ENCODE measurements around the gene BMF. TPM values are rescaled to one million over a fixed set of nuclear protein-coding genes. Genes with fewer than 3 reads are reported as not detected.

Gene BMF
- polyA plus RNA-seq, 3 donors = 5.6 to 59.6 (median 6.5) TPM

DNA sequence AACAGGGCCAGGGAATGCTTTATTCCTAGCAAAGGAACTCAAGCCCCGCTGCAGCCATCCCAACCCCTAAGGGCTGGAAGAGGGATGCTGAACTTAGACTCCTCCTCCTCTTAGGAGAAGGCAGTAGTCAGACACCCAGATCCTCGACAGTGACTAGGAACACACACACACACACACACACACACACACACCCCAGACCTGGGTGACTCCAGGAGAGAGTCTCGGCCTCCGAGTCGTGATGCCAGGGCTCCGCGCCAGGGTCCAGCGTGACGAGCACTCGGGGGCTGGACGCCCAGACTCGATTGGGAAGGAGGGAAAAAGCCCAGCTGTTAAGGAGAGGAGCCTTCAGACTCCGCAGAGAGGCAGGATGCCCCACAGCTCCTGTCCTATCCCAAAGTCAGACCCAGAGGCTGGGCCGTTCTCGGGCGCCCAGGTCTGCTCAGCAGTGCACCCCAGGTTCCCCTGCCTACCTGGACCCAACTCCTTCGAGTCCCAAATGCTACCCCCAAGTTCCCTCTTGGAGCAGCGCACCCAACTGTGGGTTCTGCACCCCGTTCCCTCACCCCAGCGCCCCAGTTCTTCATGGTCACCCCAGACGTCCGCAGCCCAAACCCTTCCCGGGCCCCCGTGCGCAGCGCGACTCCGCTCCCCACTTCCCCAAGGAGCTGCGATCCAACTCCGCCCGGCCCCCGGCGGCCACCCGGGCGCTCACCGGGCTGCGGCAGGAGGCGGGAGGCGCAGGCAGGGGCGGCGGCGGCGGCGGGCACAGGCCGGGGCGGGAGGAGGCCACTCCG lies 421 bp downstream of the BMF start:
- TF ChIP-seq, protein P1, sequence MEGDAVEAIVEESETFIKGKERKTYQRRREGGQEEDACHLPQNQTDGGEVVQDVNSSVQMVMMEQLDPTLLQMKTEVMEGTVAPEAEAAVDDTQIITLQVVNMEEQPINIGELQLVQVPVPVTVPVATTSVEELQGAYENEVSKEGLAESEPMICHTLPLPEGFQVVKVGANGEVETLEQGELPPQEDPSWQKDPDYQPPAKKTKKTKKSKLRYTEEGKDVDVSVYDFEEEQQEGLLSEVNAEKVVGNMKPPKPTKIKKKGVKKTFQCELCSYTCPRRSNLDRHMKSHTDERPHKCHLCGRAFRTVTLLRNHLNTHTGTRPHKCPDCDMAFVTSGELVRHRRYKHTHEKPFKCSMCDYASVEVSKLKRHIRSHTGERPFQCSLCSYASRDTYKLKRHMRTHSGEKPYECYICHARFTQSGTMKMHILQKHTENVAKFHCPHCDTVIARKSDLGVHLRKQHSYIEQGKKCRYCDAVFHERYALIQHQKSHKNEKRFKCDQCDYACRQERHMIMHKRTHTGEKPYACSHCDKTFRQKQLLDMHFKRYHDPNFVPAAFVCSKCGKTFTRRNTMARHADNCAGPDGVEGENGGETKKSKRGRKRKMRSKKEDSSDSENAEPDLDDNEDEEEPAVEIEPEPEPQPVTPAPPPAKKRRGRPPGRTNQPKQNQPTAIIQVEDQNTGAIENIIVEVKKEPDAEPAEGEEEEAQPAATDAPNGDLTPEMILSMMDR (IDR thresholded peaks at IDR 0.05) = no peak
- no peaks in the 10 kb centered on the region for H3K9me3 ChIP-seq (replicated peaks in 1 of 2; ENCODE audit: control insufficient read depth in 1 of 2, insufficient read depth in 1 of 2, low read length in 2 of 2)
- peak overlapping the region; percentile 94 for H3K9ac ChIP-seq (ENCODE audit: insufficient read depth, low read length, poor library complexity, severe bottlenecking)
- Mint-ChIP-seq H3K4me3 (peak overlapping the region; percentile 89 to 95), H3K27ac (peak overlapping the region; percentile 94 to 99 (median 97)), H3K4me1 (peaks cover 51% of the 10 kb centered on the region), H3K9me3 (no peaks in the 10 kb centered on the region), H3K36me3 (peaks cover 21 to 25% of the 10 kb centered on the region in 2 donors), H3K27me3 (ENCODE audit: low read depth in 3 of 3) (peaks cover 0 to 3% (median 1%) of the 10 kb centered on the region in 3 donors)
- peaks cover 16% of the 10 kb centered on the region for H4K20me1 ChIP-seq (ENCODE audit: insufficient read depth, low read length)
- H3K4me1 ChIP-seq (ENCODE audit: control insufficient read depth in 1 of 2, insufficient read depth in 2 of 2, low read length in 2 of 2) = peaks cover 50 to 59% of the 10 kb centered on the region in 2 donors
- under 1% methylated on average over 46 of the region's 47 CpGs for WGBS (ENCODE audit: insufficient coverage)
- DNase-seq = peak in 1 of 3 donors; percentile 31
- peak overlapping the region; percentile 95 to 97 for H3K27ac ChIP-seq (ENCODE audit: low read depth in 1 of 2, low read length in 2 of 2)
- peak overlapping the region; percentile 91 to 93 (median 92) for H3K4me3 ChIP-seq (replicated peaks in 1 of 3; ENCODE audit: low read depth in 2 of 3, low read length in 3 of 3)
- H3K36me3 ChIP-seq (replicated peaks in 1 of 2; ENCODE audit: control insufficient read depth in 1 of 2, insufficient read depth in 2 of 2, low read length in 2 of 2) = peaks cover 11 to 13% of the 10 kb centered on the region in 2 donors
- no peaks in the 10 kb centered on the region for H3K27me3 ChIP-seq (ENCODE audit: control insufficient read depth in 2 of 2, insufficient read depth in 2 of 2, low read length in 2 of 2)
- H3K79me2 ChIP-seq (ENCODE audit: insufficient read depth, low read length) = peaks cover 32% of the 10 kb centered on the region
- H2AFZ ChIP-seq (ENCODE audit: insufficient read depth, low read depth, low read length, poor library complexity, severe bottlenecking) = peak overlapping the region; percentile 84
- intact Hi-C loops (cut with micrococcal nuclease) = loop anchor here (2.0 to 10.0 kb wide), 5 partner anchors 53 to 323 kb away; partner anchors contain the start of genes BUB1B (in 2 of the 2) and FSIP1 (in 1 of the 2)
- H3K4me2 ChIP-seq (replicated peaks; ENCODE audit: extremely low read depth, low read length, poor library complexity, severe bottlenecking) = peak overlapping the region; percentile 95

DNA sequence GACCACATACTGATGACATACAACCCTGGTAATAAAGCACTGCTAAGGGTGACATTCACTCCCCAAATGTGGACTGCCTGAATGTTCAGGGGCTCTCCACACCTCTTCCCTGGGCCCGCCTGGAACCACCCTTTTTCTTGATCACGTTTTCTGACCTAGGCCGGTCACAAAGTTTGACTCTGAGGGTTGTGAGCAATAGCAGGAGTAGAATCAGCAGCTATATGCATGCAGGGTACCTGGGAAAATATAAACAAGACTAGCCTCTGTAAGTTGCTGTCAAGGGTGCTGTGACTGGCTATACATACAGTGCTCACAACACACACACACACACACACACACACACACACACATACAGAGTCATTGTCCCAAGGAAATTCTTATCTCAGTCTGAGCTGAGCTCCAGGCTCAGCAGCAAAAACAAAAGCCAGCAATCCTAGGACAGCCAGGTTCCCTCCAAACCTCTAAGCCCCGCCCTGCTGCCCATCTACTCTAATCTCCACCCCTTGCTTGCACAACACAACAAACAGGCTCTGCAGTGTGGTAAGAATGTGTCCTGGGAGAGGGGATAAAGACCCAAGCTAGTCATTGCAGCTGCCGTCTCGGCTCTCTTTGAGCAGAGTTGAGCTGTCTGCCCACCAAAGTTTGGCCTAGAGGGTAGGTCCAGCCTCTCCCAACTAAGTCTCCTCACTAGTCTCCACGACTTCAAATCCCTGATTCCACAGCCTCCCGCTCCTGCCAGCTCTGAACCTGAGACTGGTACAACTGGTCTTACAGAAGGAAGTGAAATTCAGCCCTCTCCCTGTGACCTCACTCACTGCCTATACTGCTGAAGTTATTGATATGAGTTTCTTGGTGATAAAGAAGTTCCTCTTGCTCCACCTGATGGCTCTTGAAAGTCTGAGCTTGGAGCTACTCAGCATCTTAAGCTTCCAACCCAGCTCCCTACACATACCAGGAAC lies 2.2 kb downstream of the BMF start:
- peak overlapping the region; percentile 94 for H3K9ac ChIP-seq (ENCODE audit: insufficient read depth, low read length, poor library complexity, severe bottlenecking)
- no peaks in the 10 kb centered on the region for H3K9me3 ChIP-seq (replicated peaks in 1 of 2; ENCODE audit: control insufficient read depth in 1 of 2, insufficient read depth in 1 of 2, low read length in 2 of 2)
- TF ChIP-seq, protein P1 (IDR thresholded peaks at IDR 0.05) = peak; percentile 8
- H2AFZ ChIP-seq (ENCODE audit: insufficient read depth, low read depth, low read length, poor library complexity, severe bottlenecking) = peak overlapping the region; percentile 65
- H3K4me1 Mint-ChIP-seq = peaks cover 65% of the 10 kb centered on the region
- intact Hi-C loops (cut with micrococcal nuclease) = loop anchor here (5.0 to 10.0 kb wide), 3 partner anchors 56 to 322 kb away; partner anchors contain the start of genes BUB1B (in 1 of the 2) and FSIP1 (in 1 of the 2)
- H3K4me1 ChIP-seq (ENCODE audit: control insufficient read depth in 1 of 2, insufficient read depth in 2 of 2, low read length in 2 of 2) = peaks cover 64 to 76% of the 10 kb centered on the region in 2 donors
- H3K27ac Mint-ChIP-seq = peak overlapping the region; percentile 96 to 99 (median 97)
- peaks cover 20 to 23% of the 10 kb centered on the region in 2 donors for H3K36me3 ChIP-seq (replicated peaks in 1 of 2; ENCODE audit: control insufficient read depth in 1 of 2, insufficient read depth in 2 of 2, low read length in 2 of 2)
- peak overlapping the region; percentile 95 for H3K4me2 ChIP-seq (replicated peaks; ENCODE audit: extremely low read depth, low read length, poor library complexity, severe bottlenecking)
- H3K79me2 ChIP-seq (ENCODE audit: insufficient read depth, low read length) = peaks cover 36% of the 10 kb centered on the region
- peak; percentile 86 to 91 (median 89) for DNase-seq
- peak overlapping the region; percentile 89 to 95 for H3K4me3 Mint-ChIP-seq
- 0% methylated on average over 1 of the region's 8 CpGs for WGBS (ENCODE audit: insufficient coverage)
- H3K27me3 ChIP-seq (ENCODE audit: control insufficient read depth in 2 of 2, insufficient read depth in 2 of 2, low read length in 2 of 2) = no peaks in the 10 kb centered on the region
- peak overlapping the region; percentile 22 to 92 (median 91) for H3K4me3 ChIP-seq (replicated peaks in 1 of 3; ENCODE audit: low read depth in 2 of 3, low read length in 3 of 3)
- peak overlapping the region; percentile 95 to 97 for H3K27ac ChIP-seq (ENCODE audit: low read depth in 1 of 2, low read length in 2 of 2)
- H4K20me1 ChIP-seq (ENCODE audit: insufficient read depth, low read length) = peaks cover 16% of the 10 kb centered on the region
- peaks cover 0 to 3% (median 1%) of the 10 kb centered on the region in 3 donors for H3K27me3 Mint-ChIP-seq (ENCODE audit: low read depth in 3 of 3)
- H3K9me3 Mint-ChIP-seq = no peaks in the 10 kb centered on the region
- H3K36me3 Mint-ChIP-seq = peaks cover 31 to 42% of the 10 kb centered on the region in 2 donors

Measured in CD14-positive monocyte (primary cell).